ENCODE data around the gene MAP3K2. TPM values are rescaled to one million over a fixed set of nuclear protein-coding genes. Genes with fewer than 3 reads are reported as not detected.

Gene MAP3K2
- polyA plus RNA-seq, 3 donors, result 16.0 to 86.4 (median 66.3) TPM

GRCh38 chr2:127358044-127358443 is 29.7 kb downstream of the MAP3K2 start:
- no peaks in the 10 kb centered on the region for H3K9me3 Mint-ChIP-seq
- H3K27ac ChIP-seq (ENCODE audit: low read depth in 1 of 2, low read length in 2 of 2), result no peak overlapping the region
- H3K4me1 ChIP-seq (ENCODE audit: control insufficient read depth in 1 of 2, insufficient read depth in 2 of 2, low read length in 2 of 2), result peaks cover 5 to 8% of the 10 kb centered on the region in 2 donors
- no peaks in the 10 kb centered on the region for H3K27me3 Mint-ChIP-seq (ENCODE audit: low read depth in 3 of 3)
- H3K27me3 ChIP-seq (ENCODE audit: control insufficient read depth in 2 of 2, insufficient read depth in 2 of 2, low read length in 2 of 2), result no peaks in the 10 kb centered on the region
- H3K4me1 Mint-ChIP-seq, result peaks cover 26% of the 10 kb centered on the region
- H3K9me3 ChIP-seq (replicated peaks in 1 of 2; ENCODE audit: control insufficient read depth in 1 of 2, insufficient read depth in 1 of 2, low read length in 2 of 2), result no peaks in the 10 kb centered on the region
- intact Hi-C loops (cut with micrococcal nuclease), result no loop called here
- H4K20me1 ChIP-seq (ENCODE audit: insufficient read depth, low read length), result peaks cover 98% of the 10 kb centered on the region
- no peak overlapping the region for H3K4me3 Mint-ChIP-seq
- WGBS (ENCODE audit: insufficient coverage), result 100% methylated on average over 1 of the region's 3 CpGs
- no peak for TF ChIP-seq CTCF (IDR thresholded peaks at IDR 0.05)
- H3K36me3 Mint-ChIP-seq, result peaks cover 10 to 11% of the 10 kb centered on the region in 2 donors
- H3K4me3 ChIP-seq (replicated peaks in 1 of 3; ENCODE audit: low read depth in 2 of 3, low read length in 3 of 3), result no peak overlapping the region
- no peak overlapping the region for H3K9ac ChIP-seq (ENCODE audit: insufficient read depth, low read length, poor library complexity, severe bottlenecking)
- H3K4me2 ChIP-seq (replicated peaks; ENCODE audit: extremely low read depth, low read length, poor library complexity, severe bottlenecking), result no peak overlapping the region
- peak in 1 of 3 donors; percentile 27 for DNase-seq
- no peak overlapping the region for H2AFZ ChIP-seq (ENCODE audit: insufficient read depth, low read depth, low read length, poor library complexity, severe bottlenecking)
- H3K36me3 ChIP-seq (replicated peaks in 1 of 2; ENCODE audit: control insufficient read depth in 1 of 2, insufficient read depth in 2 of 2, low read length in 2 of 2), result no peaks in the 10 kb centered on the region
- peak overlapping the region in 3 of 7 donors; percentile 40 to 61 (median 59) for H3K27ac Mint-ChIP-seq
- H3K79me2 ChIP-seq (ENCODE audit: insufficient read depth, low read length), result peaks cover 98% of the 10 kb centered on the region

- Histone ChIP-seq H3K9me3 (replicated peaks in 1 of 2; ENCODE audit: control insufficient read depth in 1 of 2, insufficient read depth in 1 of 2, low read length in 2 of 2) (no peaks in the 10 kb centered on the region), H3K36me3 (replicated peaks in 1 of 2; ENCODE audit: control insufficient read depth in 1 of 2, insufficient read depth in 2 of 2, low read length in 2 of 2) (no peaks in the 10 kb centered on the region), H3K4me3 (replicated peaks in 1 of 3; ENCODE audit: low read depth in 2 of 3, low read length in 3 of 3) (no peak overlapping the region), H3K4me1 (ENCODE audit: control insufficient read depth in 1 of 2, insufficient read depth in 2 of 2, low read length in 2 of 2) (peaks cover 5 to 8% of the 10 kb centered on the region in 2 donors), H3K27me3 (ENCODE audit: control insufficient read depth in 2 of 2, insufficient read depth in 2 of 2, low read length in 2 of 2) (no peaks in the 10 kb centered on the region), H2AFZ (ENCODE audit: insufficient read depth, low read depth, low read length, poor library complexity, severe bottlenecking) (no peak overlapping the region), H3K27ac (ENCODE audit: low read depth in 1 of 2, low read length in 2 of 2) (no peak overlapping the region), H3K79me2 (ENCODE audit: insufficient read depth, low read length) (peaks cover 94% of the 10 kb centered on the region), H3K4me2 (replicated peaks; ENCODE audit: extremely low read depth, low read length, poor library complexity, severe bottlenecking) (no peak overlapping the region), H4K20me1 (ENCODE audit: insufficient read depth, low read length) (peaks cover 97% of the 10 kb centered on the region), H3K9ac (ENCODE audit: insufficient read depth, low read length, poor library complexity, severe bottlenecking) (no peak overlapping the region)
- H3K4me1 Mint-ChIP-seq, result peaks cover 26% of the 10 kb centered on the region
- TF ChIP-seq CTCF (IDR thresholded peaks at IDR 0.05), result no peak
- peaks cover 10 to 11% of the 10 kb centered on the region in 2 donors for H3K36me3 Mint-ChIP-seq
- H3K9me3 Mint-ChIP-seq, result peaks cover 0 to 2% (median 0%) of the 10 kb centered on the region in 7 donors
- H3K27ac Mint-ChIP-seq, result peak overlapping the region in 1 of 7 donors; percentile 61
- intact Hi-C loops (cut with micrococcal nuclease), result no loop called here
- no peak overlapping the region for H3K4me3 Mint-ChIP-seq
- DNase-seq, result no peak
- no peaks in the 10 kb centered on the region for H3K27me3 Mint-ChIP-seq (ENCODE audit: low read depth in 3 of 3)
These were observed 30.2 kb downstream of the MAP3K2 start for GRCh38 chr2:127357591-127357990.

All from CD14-positive monocyte (primary cell).